Natural killer cell (primary cell): ENCODE data around the gene FEN1. TPM values are rescaled to one million over a fixed set of nuclear protein-coding genes. Genes with fewer than 3 reads are reported as not detected.
A peak's percentile ranks its signal among the peaks of the same experiment; 100 is the strongest.

Experiments
- ATAC-seq, 3 donors: fragments of 150-1000 bp in 2 of 3; fragments of 200-7000 bp in 1 of 3; cut with Tn5 transposase; 1 replicate in 1 of 3; 2 replicates in 2 of 3; pipeline ENCODE4 v1.10.0; 2021; ENCODE audit warnings: mild to moderate bottlenecking in 2 of 3, moderate library complexity in 2 of 3
- DNase-seq, 2 donors: peaks; one replicate each; pipeline versions ENCODE4 v3.0.0 to v3.0.0-alpha.2; 2013 to 2021; ENCODE audit warnings: mixed read lengths in 1 of 2
- H3K27ac ChIP-seq: one replicate; pipeline ENCODE4 v1.5.1; 2013; ENCODE audit warnings: mild to moderate bottlenecking, low read length
- H3K27me3 ChIP-seq: one replicate; pipeline ENCODE4 v1.6.1; 2013; ENCODE audit warnings: low read length; ENCODE audit not compliant: control insufficient read depth, insufficient read depth
- H3K36me3 ChIP-seq: one replicate; pipeline ENCODE4 v1.6.1; 2013; ENCODE audit warnings: low read length; ENCODE audit not compliant: control insufficient read depth, insufficient read depth
- H3K4me1 ChIP-seq: one replicate; pipeline ENCODE4 v1.6.1; 2013; ENCODE audit warnings: low read length; ENCODE audit not compliant: control insufficient read depth, insufficient read depth
- H3K4me3 ChIP-seq: one replicate; pipeline ENCODE4 v1.5.1; 2013; ENCODE audit warnings: low read length
- H3K9me3 ChIP-seq: one replicate; pipeline ENCODE4 v1.6.1; 2013; ENCODE audit warnings: low read length; ENCODE audit not compliant: control insufficient read depth, insufficient read depth
- H3K27ac Mint-ChIP-seq, 2 donors: one replicate each; pipeline ENCODE4 v1.8.0; 2022; ENCODE audit warnings: mild to moderate bottlenecking in 2 of 2, mixed read lengths in 2 of 2, moderate library complexity in 1 of 2
- H3K27me3 Mint-ChIP-seq, 2 donors: one replicate each; pipeline ENCODE4 v1.8.0; 2022; ENCODE audit warnings: low read depth in 2 of 2, mixed read lengths in 2 of 2
- H3K36me3 Mint-ChIP-seq: one replicate; pipeline ENCODE4 v1.8.0; 2022; ENCODE audit warnings: mixed read lengths
- H3K4me1 Mint-ChIP-seq, 2 donors: one replicate each; pipeline ENCODE4 v1.8.0; 2022; ENCODE audit warnings: mixed read lengths in 2 of 2
- H3K4me3 Mint-ChIP-seq: one replicate; pipeline ENCODE4 v1.8.0; 2022; ENCODE audit warnings: mild to moderate bottlenecking, moderate library complexity, mixed read lengths
- H3K9me3 Mint-ChIP-seq, 2 donors: one replicate each; pipeline ENCODE4 v1.8.0; 2022; ENCODE audit warnings: mixed read lengths in 2 of 2
- WGBS: methylation state at CpG from one replicate; pipeline ENCODE4 v1.1.7; 2013; ENCODE audit warnings: missing lambda C conversion rate; ENCODE audit not compliant: insufficient coverage; 5-methylcytosine and 5-hydroxymethylcytosine counted together
- intact Hi-C: fragments of 100-400 bp; cut with micrococcal nuclease; formaldehyde crosslinking; loops from one replicate; pipeline ENCODE4 v1.14.2; 2022
- total RNA-seq, 4 donors: library from RNA; stranded (reverse); fragments of 120-200 nt in 1 of 4; gene quantifications; one replicate each; pipeline versions ENCODE4 v1.2.3 to v1.2.4, GENCODE V29; 2013 to 2022
- TF ChIP-seq, protein P1 (sequence below): fragments of 200-600 bp; IDR thresholded peaks from one replicate; pipeline ENCODE4 v1.8.0; 2022; ENCODE audit warnings: antibody characterized with exemption

FEN1 gene
- total RNA-seq, 3 donors from 2014 or later (not counting 1 experiment from before 2014, with no cell fraction given), result 14.2 to 17.8 (median 17.5) TPM

- WGBS, result 80% methylated on average over 3 of the region's 3 CpGs
- Histone ChIP-seq H3K27ac (no peak overlapping the region), H3K36me3 (peaks cover 17% of the 10 kb centered on the region), H3K4me1 (peaks cover 20% of the 10 kb centered on the region), H3K4me3 (no peak overlapping the region), H3K27me3 (no peaks in the 10 kb centered on the region), H3K9me3 (no peaks in the 10 kb centered on the region)
- TF ChIP-seq, protein P1, sequence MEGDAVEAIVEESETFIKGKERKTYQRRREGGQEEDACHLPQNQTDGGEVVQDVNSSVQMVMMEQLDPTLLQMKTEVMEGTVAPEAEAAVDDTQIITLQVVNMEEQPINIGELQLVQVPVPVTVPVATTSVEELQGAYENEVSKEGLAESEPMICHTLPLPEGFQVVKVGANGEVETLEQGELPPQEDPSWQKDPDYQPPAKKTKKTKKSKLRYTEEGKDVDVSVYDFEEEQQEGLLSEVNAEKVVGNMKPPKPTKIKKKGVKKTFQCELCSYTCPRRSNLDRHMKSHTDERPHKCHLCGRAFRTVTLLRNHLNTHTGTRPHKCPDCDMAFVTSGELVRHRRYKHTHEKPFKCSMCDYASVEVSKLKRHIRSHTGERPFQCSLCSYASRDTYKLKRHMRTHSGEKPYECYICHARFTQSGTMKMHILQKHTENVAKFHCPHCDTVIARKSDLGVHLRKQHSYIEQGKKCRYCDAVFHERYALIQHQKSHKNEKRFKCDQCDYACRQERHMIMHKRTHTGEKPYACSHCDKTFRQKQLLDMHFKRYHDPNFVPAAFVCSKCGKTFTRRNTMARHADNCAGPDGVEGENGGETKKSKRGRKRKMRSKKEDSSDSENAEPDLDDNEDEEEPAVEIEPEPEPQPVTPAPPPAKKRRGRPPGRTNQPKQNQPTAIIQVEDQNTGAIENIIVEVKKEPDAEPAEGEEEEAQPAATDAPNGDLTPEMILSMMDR, result no peak
- Mint-ChIP-seq H3K27me3 (no peaks in the 10 kb centered on the region), H3K4me3 (peak overlapping the region; percentile 96), H3K4me1 (peaks cover 17 to 37% of the 10 kb centered on the region in 2 donors), H3K36me3 (no peaks in the 10 kb centered on the region), H3K27ac (peak overlapping the region; percentile 98 to 99), H3K9me3 (no peaks in the 10 kb centered on the region)
- intact Hi-C loops, result loop anchor here (5.0 kb wide), 1 partner anchor 33 kb away; the partner anchor contains the start of gene FADS2
- DNase-seq (no peak), ATAC-seq (no peak)
Observed at GRCh38 chr11:61793829-61794204, 1.1 kb downstream of the FEN1 start.

- ATAC-seq, result no peak
- WGBS, result 100% methylated on average over 1 of the region's 4 CpGs
- TF ChIP-seq, protein P1, result no peak
- peaks cover 17 to 34% of the 10 kb centered on the region in 2 donors for H3K4me1 Mint-ChIP-seq
- H3K4me1 ChIP-seq, result peaks cover 20% of the 10 kb centered on the region
- no peak overlapping the region for H3K4me3 ChIP-seq
- H3K9me3 ChIP-seq, result no peaks in the 10 kb centered on the region
- no peak for DNase-seq
- no peaks in the 10 kb centered on the region for H3K27me3 Mint-ChIP-seq
- intact Hi-C loops, result loop anchor here (5.0 kb wide), 1 partner anchor 33 kb away; the partner anchor contains the start of gene FADS2
- peaks cover 10% of the 10 kb centered on the region for H3K36me3 ChIP-seq
- no peak overlapping the region for H3K27ac Mint-ChIP-seq
- H3K36me3 Mint-ChIP-seq, result no peaks in the 10 kb centered on the region
- no peak overlapping the region for H3K27ac ChIP-seq
- H3K9me3 Mint-ChIP-seq, result no peaks in the 10 kb centered on the region
- H3K4me3 Mint-ChIP-seq, result no peak overlapping the region
- no peaks in the 10 kb centered on the region for H3K27me3 ChIP-seq
Observed at GRCh38 chr11:61794579-61794978, 1.9 kb downstream of the FEN1 start.

GRCh38 chr11:61795459-61795858 is 2.7 kb downstream of the FEN1 start:
- no peaks in the 10 kb centered on the region for H3K36me3 Mint-ChIP-seq
- TF ChIP-seq, protein P1, result no peak
- H3K36me3 ChIP-seq, result peaks cover 2% of the 10 kb centered on the region
- WGBS, result 96% methylated on average over 12 of the region's 12 CpGs
- H3K4me1 ChIP-seq, result peaks cover 20% of the 10 kb centered on the region
- H3K27me3 Mint-ChIP-seq, result no peaks in the 10 kb centered on the region
- no peak for DNase-seq
- no peaks in the 10 kb centered on the region for H3K9me3 ChIP-seq
- no peaks in the 10 kb centered on the region for H3K27me3 ChIP-seq
- H3K4me1 Mint-ChIP-seq, result peaks cover 17 to 25% of the 10 kb centered on the region in 2 donors
- H3K27ac ChIP-seq, result no peak overlapping the region
- H3K27ac Mint-ChIP-seq, result no peak overlapping the region
- H3K4me3 ChIP-seq, result no peak overlapping the region
- intact Hi-C loops, result no loop called here
- no peak for ATAC-seq
- no peaks in the 10 kb centered on the region for H3K9me3 Mint-ChIP-seq
- H3K4me3 Mint-ChIP-seq, result no peak overlapping the region
